GM21423 (cell line): Measurements from ENCODE around the gene SEC14L3.
"Not testable (repeated sequence)": the region's sequence is repeated elsewhere in the genome, so short reads cannot be mapped to it uniquely, and the experiment has no call there.

Experiments used
- ATAC-seq: cut with Tn5 transposase; IDR thresholded peaks from one replicate; pipeline ENCODE4 v1.9.1; 2021; ENCODE audit warnings: mild to moderate bottlenecking, moderate library complexity; ENCODE audit not compliant: unreplicated experiment

SEC14L3 gene

GRCh38 chr22:30486661-30487115 is 14.9 kb upstream of the SEC14L3 start:
- ATAC-seq, result no peak

GRCh38 chr22:30486118-30486517 is 14.3 kb upstream of the SEC14L3 start:
- ATAC-seq, result no peak

- ATAC-seq, result no peak
These were observed 13.7 kb upstream of the SEC14L3 start for GRCh38 chr22:30485362-30485988.

GRCh38 chr22:30483169-30483568 is 11.4 kb upstream of the SEC14L3 start:
- ATAC-seq, result no peak

- ATAC-seq, result no peak
These were observed 9.9 kb upstream of the SEC14L3 start for GRCh38 chr22:30481711-30482110.

GRCh38 chr22:30479981-30480380 is 8.2 kb upstream of the SEC14L3 start:
- no peak for ATAC-seq

GRCh38 chr22:30474683-30475424 is 3.0 kb upstream of the SEC14L3 start:
- no peak for ATAC-seq

GRCh38 chr22:30474121-30474520 is 2.3 kb upstream of the SEC14L3 start:
- no peak for ATAC-seq

GRCh38 chr22:30472994-30473720 is 1.3 kb upstream of the SEC14L3 start:
- no peak for ATAC-seq

- ATAC-seq, result no peak
These were observed 1.2 kb downstream of the SEC14L3 start for GRCh38 chr22:30470655-30471054.

- ATAC-seq, result no peak
These were observed 2.7 kb downstream of the SEC14L3 start for GRCh38 chr22:30469165-30469564.

GRCh38 chr22:30460555-30460954 is 11.3 kb downstream of the SEC14L3 start:
- ATAC-seq, result not testable (repeated sequence)

GRCh38 chr22:30460147-30460546 is 11.7 kb downstream of the SEC14L3 start:
- no peak for ATAC-seq

GRCh38 chr22:30459181-30460052 is 12.4 kb downstream of the SEC14L3 start:
- ATAC-seq, result no peak

GRCh38 chr22:30457981-30458380 is 13.8 kb downstream of the SEC14L3 start:
- ATAC-seq, result no peak

- ATAC-seq, result no peak
These were observed 16.6 kb downstream of the SEC14L3 start for GRCh38 chr22:30455075-30455840.

- ATAC-seq, result no peak
These were observed 17.9 kb downstream of the SEC14L3 start for GRCh38 chr22:30453731-30454510.

- ATAC-seq, result no peak
These were observed 19.0 kb downstream of the SEC14L3 start for GRCh38 chr22:30452861-30453260.

GRCh38 chr22:30451488-30451887 is 20.3 kb downstream of the SEC14L3 start:
- not testable (repeated sequence) for ATAC-seq
